Parathyroid adenoma (tissue), 2 donors: ENCODE data around the gene MYBPC2.

Experiments
- H2AFZ ChIP-seq: fragments of 300-600 bp; sonication (generic); one replicate; pipeline ENCODE4 v1.7.0; 2017; ENCODE audit warnings: antibody characterized with exemption, mild to moderate bottlenecking
- H3K27ac ChIP-seq: fragments of 300-600 bp; sonication (generic); one replicate; pipeline ENCODE4 v1.7.0; 2017
- H3K27me3 ChIP-seq: fragments of 300-600 bp; sonication (generic); one replicate; pipeline ENCODE4 v1.7.0; 2017; ENCODE audit warnings: low read length; ENCODE audit not compliant: control insufficient read depth, insufficient read depth
- H3K36me3 ChIP-seq: fragments of 300-600 bp; sonication (generic); one replicate; pipeline ENCODE4 v1.7.0; 2017; ENCODE audit warnings: low read length; ENCODE audit not compliant: control insufficient read depth, insufficient read depth
- H3K4me1 ChIP-seq: fragments of 300-600 bp; sonication (generic); one replicate; pipeline ENCODE4 v1.7.0; 2017; ENCODE audit warnings: control low read depth
- H3K4me2 ChIP-seq: fragments of 300-600 bp; sonication (generic); one replicate; pipeline ENCODE4 v1.7.0; 2017; ENCODE audit warnings: low read length
- H3K4me3 ChIP-seq: fragments of 300-600 bp; sonication (generic); one replicate; pipeline ENCODE4 v1.7.0; 2017; ENCODE audit warnings: low read depth, low read length
- H3K79me2 ChIP-seq: fragments of 300-600 bp; sonication (generic); one replicate; pipeline ENCODE4 v1.7.0; 2017; ENCODE audit warnings: control low read depth
- H3K9ac ChIP-seq: fragments of 300-600 bp; sonication (generic); one replicate; pipeline ENCODE4 v1.7.0; 2017; ENCODE audit warnings: mild to moderate bottlenecking
- H3K9me3 ChIP-seq: fragments of 300-600 bp; sonication (generic); one replicate; pipeline ENCODE4 v1.7.0; 2017; ENCODE audit warnings: low read length; ENCODE audit not compliant: control insufficient read depth
- TF ChIP-seq, protein P1 (sequence below): fragments of 300-600 bp; sonication (generic); IDR thresholded peaks from one replicate; pipeline ENCODE4 v1.7.0; 2017; ENCODE audit warnings: antibody characterized with exemption, mild to moderate bottlenecking
- donor health status: primary hyperparathyroidism.

MYBPC2 gene

GRCh38 chr19:50419022-50419579, 13.6 kb upstream of the MYBPC2 start:
- Histone ChIP-seq H2AFZ (no peak overlapping the region), H3K27me3 (no peaks in the 10 kb centered on the region), H3K4me1 (no peaks in the 10 kb centered on the region), H3K79me2 (no peaks in the 10 kb centered on the region), H3K9ac (no peak overlapping the region), H3K4me3 (no peak overlapping the region), H3K4me2 (no peak overlapping the region), H3K9me3 (no peaks in the 10 kb centered on the region), H3K36me3 (no peaks in the 10 kb centered on the region), H3K27ac (no peak overlapping the region)
- TF ChIP-seq, protein P1, sequence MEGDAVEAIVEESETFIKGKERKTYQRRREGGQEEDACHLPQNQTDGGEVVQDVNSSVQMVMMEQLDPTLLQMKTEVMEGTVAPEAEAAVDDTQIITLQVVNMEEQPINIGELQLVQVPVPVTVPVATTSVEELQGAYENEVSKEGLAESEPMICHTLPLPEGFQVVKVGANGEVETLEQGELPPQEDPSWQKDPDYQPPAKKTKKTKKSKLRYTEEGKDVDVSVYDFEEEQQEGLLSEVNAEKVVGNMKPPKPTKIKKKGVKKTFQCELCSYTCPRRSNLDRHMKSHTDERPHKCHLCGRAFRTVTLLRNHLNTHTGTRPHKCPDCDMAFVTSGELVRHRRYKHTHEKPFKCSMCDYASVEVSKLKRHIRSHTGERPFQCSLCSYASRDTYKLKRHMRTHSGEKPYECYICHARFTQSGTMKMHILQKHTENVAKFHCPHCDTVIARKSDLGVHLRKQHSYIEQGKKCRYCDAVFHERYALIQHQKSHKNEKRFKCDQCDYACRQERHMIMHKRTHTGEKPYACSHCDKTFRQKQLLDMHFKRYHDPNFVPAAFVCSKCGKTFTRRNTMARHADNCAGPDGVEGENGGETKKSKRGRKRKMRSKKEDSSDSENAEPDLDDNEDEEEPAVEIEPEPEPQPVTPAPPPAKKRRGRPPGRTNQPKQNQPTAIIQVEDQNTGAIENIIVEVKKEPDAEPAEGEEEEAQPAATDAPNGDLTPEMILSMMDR: no peak

- Histone ChIP-seq H3K4me2 (no peak overlapping the region), H3K79me2 (no peaks in the 10 kb centered on the region), H3K27ac (no peak overlapping the region), H3K27me3 (no peaks in the 10 kb centered on the region), H3K4me1 (no peaks in the 10 kb centered on the region), H3K36me3 (no peaks in the 10 kb centered on the region), H3K9ac (no peak overlapping the region), H3K4me3 (no peak overlapping the region), H3K9me3 (no peaks in the 10 kb centered on the region), H2AFZ (no peak overlapping the region)
- TF ChIP-seq, protein P1: no peak
Observed at GRCh38 chr19:50419580-50420035, 13.1 kb upstream of the MYBPC2 start.

- Histone ChIP-seq H3K79me2 (no peaks in the 10 kb centered on the region), H3K9ac (no peak overlapping the region), H2AFZ (no peak overlapping the region), H3K36me3 (no peaks in the 10 kb centered on the region), H3K9me3 (no peaks in the 10 kb centered on the region), H3K27me3 (no peaks in the 10 kb centered on the region), H3K27ac (no peak overlapping the region), H3K4me3 (no peak overlapping the region), H3K4me2 (no peak overlapping the region), H3K4me1 (no peaks in the 10 kb centered on the region)
- TF ChIP-seq, protein P1: no peak
Observed at GRCh38 chr19:50420127-50420526, 12.6 kb upstream of the MYBPC2 start.

DNA sequence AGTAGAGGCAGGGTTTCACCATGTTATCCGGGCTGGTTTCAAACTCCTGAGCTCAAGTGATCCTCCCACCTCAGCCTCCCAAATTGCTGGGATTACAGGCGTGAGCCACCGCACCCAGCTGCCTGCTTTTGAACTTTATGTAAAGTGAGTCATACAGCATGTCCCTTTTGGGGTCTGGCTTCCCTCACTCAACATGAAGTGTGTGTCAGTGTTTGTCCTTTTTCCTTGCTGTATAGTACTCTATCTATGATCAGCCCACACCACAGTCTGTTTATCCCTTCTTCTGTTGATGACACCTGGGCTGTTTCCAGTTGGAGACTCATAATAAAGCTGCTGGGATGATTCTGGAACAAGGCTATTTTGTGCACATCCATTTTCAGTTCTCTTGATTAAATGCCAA, 11.9 kb upstream of the MYBPC2 start:
- no peak overlapping the region for H3K27ac ChIP-seq
- TF ChIP-seq, protein P1: no peak
- no peaks in the 10 kb centered on the region for H3K4me1 ChIP-seq
- H2AFZ ChIP-seq: no peak overlapping the region
- H3K9ac ChIP-seq: no peak overlapping the region
- H3K79me2 ChIP-seq: no peaks in the 10 kb centered on the region
- H3K4me2 ChIP-seq: no peak overlapping the region
- no peaks in the 10 kb centered on the region for H3K9me3 ChIP-seq
- no peak overlapping the region for H3K4me3 ChIP-seq
- H3K36me3 ChIP-seq: no peaks in the 10 kb centered on the region
- no peaks in the 10 kb centered on the region for H3K27me3 ChIP-seq
